Measurements from ENCODE around the gene REXO5. TPM values are rescaled to one million over a fixed set of nuclear protein-coding genes. Genes with fewer than 3 reads are reported as not detected.

The REXO5 gene
- polyA plus RNA-seq, 1 experiment = 2.6 TPM

DNA sequence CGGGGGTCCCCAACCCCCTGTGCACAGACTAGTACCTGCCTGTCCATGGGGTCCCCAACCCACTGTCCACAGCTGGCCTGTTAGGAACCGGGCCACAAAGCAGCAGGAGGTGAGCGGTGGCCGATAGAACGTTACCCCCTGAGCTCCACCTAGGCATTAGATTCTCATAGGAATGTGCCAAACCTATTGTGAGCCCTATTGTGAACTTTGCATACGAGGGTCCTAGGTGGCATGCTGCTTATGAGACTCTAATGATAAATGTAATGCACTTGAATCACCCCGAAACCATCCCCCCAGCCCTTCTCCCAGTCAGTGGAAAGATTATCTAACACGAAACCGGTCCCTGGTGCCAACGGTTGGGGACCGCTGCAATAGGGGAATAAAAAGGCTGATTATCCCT lies 1.5 kb downstream of the REXO5 start:
- H3K27ac ChIP-seq (ENCODE audit: low read depth, low read length) = no peak overlapping the region
- DNase-seq (ENCODE audit: low read depth, low spot score) = no peak
- CTCF ChIA-PET = interaction anchor here (0.6 kb wide), 1 partner anchor 294 kb away, joined by 3 read pairs; no protein-coding TSS in a partner anchor
- no peaks in the 10 kb centered on the region for H3K27me3 ChIP-seq (ENCODE audit: control insufficient read depth, insufficient read depth, low read length)
- POLR2A ChIA-PET = no interaction called here
- TF ChIP-seq, protein P1, sequence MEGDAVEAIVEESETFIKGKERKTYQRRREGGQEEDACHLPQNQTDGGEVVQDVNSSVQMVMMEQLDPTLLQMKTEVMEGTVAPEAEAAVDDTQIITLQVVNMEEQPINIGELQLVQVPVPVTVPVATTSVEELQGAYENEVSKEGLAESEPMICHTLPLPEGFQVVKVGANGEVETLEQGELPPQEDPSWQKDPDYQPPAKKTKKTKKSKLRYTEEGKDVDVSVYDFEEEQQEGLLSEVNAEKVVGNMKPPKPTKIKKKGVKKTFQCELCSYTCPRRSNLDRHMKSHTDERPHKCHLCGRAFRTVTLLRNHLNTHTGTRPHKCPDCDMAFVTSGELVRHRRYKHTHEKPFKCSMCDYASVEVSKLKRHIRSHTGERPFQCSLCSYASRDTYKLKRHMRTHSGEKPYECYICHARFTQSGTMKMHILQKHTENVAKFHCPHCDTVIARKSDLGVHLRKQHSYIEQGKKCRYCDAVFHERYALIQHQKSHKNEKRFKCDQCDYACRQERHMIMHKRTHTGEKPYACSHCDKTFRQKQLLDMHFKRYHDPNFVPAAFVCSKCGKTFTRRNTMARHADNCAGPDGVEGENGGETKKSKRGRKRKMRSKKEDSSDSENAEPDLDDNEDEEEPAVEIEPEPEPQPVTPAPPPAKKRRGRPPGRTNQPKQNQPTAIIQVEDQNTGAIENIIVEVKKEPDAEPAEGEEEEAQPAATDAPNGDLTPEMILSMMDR (IDR thresholded peaks at IDR 0.05; ENCODE audit: low read depth, low read length) = no peak
- H3K4me3 ChIP-seq (ENCODE audit: low read depth, low read length) = no peak overlapping the region
- no peaks in the 10 kb centered on the region for H3K9me3 ChIP-seq (ENCODE audit: control insufficient read depth, insufficient read depth, low read length)

DNA sequence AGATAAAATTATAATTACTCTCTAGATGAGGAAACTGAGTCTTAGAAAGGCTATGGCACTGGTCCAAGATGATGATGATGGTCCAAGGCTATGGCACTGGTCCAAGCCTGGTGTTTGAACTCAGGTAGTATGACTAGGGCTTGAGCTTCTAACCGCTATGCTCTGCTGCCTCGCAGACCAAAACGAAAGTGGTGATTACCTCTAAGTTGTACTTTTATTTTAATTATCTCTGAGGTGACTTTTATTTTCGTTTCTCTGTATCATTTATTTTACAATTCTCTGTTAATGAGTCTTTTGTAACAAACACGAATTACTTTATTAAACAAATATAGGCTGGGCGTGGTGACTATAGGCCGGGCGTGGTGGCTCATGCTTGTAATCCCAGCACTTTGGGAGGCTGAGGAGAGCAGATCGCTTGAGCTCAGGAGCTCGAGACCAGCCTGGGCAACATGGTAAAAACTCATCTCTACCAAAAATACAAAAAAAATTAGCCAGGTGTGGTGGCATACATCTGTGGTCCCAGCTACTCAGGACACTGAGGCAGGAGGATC lies 5.6 kb downstream of the REXO5 start:
- Histone ChIP-seq H3K27ac (ENCODE audit: low read depth, low read length) (no peak overlapping the region), H3K27me3 (ENCODE audit: control insufficient read depth, insufficient read depth, low read length) (no peaks in the 10 kb centered on the region), H3K4me3 (ENCODE audit: low read depth, low read length) (no peak overlapping the region), H3K9me3 (ENCODE audit: control insufficient read depth, insufficient read depth, low read length) (no peaks in the 10 kb centered on the region)
- POLR2A ChIA-PET = no interaction called here
- CTCF ChIA-PET = interaction anchor here (1.2 kb wide), 1 partner anchor 290 kb away, joined by 4 read pairs; no protein-coding TSS in a partner anchor
- TF ChIP-seq, protein P1 (IDR thresholded peaks at IDR 0.05; ENCODE audit: low read depth, low read length) = no peak
- DNase-seq (ENCODE audit: low read depth, low spot score) = no peak

DNA sequence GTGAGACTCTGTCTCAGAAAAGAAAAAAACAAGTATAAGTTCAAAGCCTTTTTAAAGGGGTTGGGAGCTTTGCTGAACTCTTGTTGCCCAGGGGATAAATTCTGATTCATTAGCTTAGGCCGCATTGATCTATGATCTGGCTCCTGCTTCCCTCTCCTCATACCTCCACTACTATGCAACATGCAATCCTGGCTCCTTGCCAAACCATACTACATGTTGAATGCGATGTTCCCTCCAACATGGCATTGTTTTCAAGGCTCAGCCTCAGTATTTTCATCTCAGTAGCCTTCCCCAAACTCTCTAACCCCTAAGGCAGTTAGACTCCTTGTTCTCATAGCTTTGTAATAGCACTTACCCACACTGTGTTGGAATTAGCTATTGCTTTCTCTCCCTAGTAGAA lies 6.2 kb downstream of the REXO5 start:
- POLR2A ChIA-PET = no interaction called here
- H3K9me3 ChIP-seq (ENCODE audit: control insufficient read depth, insufficient read depth, low read length) = no peaks in the 10 kb centered on the region
- H3K4me3 ChIP-seq (ENCODE audit: low read depth, low read length) = no peak overlapping the region
- no peaks in the 10 kb centered on the region for H3K27me3 ChIP-seq (ENCODE audit: control insufficient read depth, insufficient read depth, low read length)
- no peak for DNase-seq (ENCODE audit: low read depth, low spot score)
- TF ChIP-seq, protein P1 (IDR thresholded peaks at IDR 0.05; ENCODE audit: low read depth, low read length) = no peak
- CTCF ChIA-PET = interaction anchor here (1.2 kb wide), 1 partner anchor 290 kb away, joined by 4 read pairs; no protein-coding TSS in a partner anchor
- no peak overlapping the region for H3K27ac ChIP-seq (ENCODE audit: low read depth, low read length)

DNA sequence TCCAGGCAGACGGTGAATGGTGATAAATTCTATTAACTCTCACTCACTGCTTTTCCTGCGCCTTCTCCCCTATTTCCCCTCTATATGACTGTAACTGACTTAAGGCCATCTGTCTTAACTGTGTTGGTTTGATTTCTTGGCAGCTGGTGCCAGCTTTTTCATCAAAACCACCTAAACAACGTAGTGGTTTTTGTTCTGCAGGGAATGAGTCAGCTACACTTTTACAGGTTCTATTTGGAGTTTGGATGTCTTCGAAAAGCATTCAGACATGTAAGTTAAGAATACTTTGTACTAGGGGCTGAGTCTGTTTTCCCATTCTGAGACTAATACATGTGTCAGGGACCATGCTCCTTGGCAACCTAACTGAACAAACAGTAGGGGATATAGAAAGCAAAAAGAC lies 8.5 kb downstream of the REXO5 start:
- Histone ChIP-seq H3K9me3 (ENCODE audit: control insufficient read depth, insufficient read depth, low read length) (no peaks in the 10 kb centered on the region), H3K27me3 (ENCODE audit: control insufficient read depth, insufficient read depth, low read length) (no peaks in the 10 kb centered on the region), H3K4me3 (ENCODE audit: low read depth, low read length) (no peak overlapping the region), H3K27ac (ENCODE audit: low read depth, low read length) (no peak overlapping the region)
- ChIA-PET CTCF (interaction anchor here (0.6 kb wide), 1 partner anchor 9 kb away, joined by 10 read pairs; the partner anchor contains the start of genes ERI2 and REXO5), POLR2A (no interaction called here)
- DNase-seq (ENCODE audit: low read depth, low spot score) = no peak
- TF ChIP-seq, protein P1 (IDR thresholded peaks at IDR 0.05; ENCODE audit: low read depth, low read length) = no peak

DNA sequence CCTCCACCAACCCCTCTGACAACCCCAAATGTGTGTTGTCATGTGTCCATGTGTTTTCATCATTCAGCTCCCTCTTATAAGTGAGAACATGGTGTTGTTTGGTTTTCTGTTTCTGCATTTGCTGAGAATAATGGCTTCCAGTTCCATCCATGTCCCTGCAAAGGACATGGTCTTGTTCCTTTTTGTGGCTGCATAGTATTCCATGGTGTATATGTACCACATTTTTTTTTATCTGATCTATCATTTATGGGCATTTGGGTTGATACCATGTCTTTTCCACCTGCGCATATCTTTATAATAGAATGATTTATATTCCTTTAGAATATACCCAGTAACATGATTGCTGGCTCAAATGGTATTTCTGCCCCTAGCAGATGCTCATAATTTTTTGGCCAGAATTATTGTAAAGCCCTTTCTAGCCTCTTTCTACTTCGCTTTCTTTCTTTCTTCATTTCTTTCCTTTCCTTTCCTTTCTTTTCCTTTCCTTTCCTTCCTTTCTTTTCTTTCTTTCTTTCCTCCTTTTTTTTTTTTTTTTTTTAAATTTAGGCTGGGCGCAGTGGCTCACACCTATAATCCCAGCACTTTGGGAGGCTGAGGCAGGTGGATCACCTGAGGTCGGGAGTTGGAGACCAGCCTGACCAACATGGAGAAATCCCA lies 12.7 kb downstream of the REXO5 start:
- CTCF ChIA-PET = interaction anchor here (0.6 to 1.0 kb wide), 2 partner anchors 12 to 481 kb away, joined by 3 to 4 read pairs; no protein-coding TSS in a partner anchor
- POLR2A ChIA-PET = no interaction called here
- Histone ChIP-seq H3K27me3 (ENCODE audit: control insufficient read depth, insufficient read depth, low read length) (no peaks in the 10 kb centered on the region), H3K4me3 (ENCODE audit: low read depth, low read length) (no peak overlapping the region), H3K9me3 (ENCODE audit: control insufficient read depth, insufficient read depth, low read length) (no peaks in the 10 kb centered on the region), H3K27ac (ENCODE audit: low read depth, low read length) (no peak overlapping the region)
- TF ChIP-seq, protein P1 (IDR thresholded peaks at IDR 0.05; ENCODE audit: low read depth, low read length) = no peak
- DNase-seq (ENCODE audit: low read depth, low spot score) = no peak

All from AG04450 (cell line).